ENCODE results near the gene FGD1. TPM values are rescaled to one million over a fixed set of nuclear protein-coding genes. Genes with fewer than 3 reads are reported as not detected.
"Not testable (repeated sequence)": the region's sequence is repeated elsewhere in the genome, so short reads cannot be mapped to it uniquely, and the experiment has no call there.

FGD1 gene
- 20.3 and 23.5 TPM in 2 replicates for total RNA-seq (2021)
- percentile 54 among the genes with signal in this experiment for Bru-seq, nascent RNA
- BruChase-seq, experiment 1, labeled RNA remaining after a 2-hour chase: percentile 55 among the genes with signal in this experiment
- BruChase-seq, experiment 2, labeled RNA remaining after a 6-hour chase: percentile 63 among the genes with signal in this experiment
- long read RNA-seq, full-length matches to known transcripts: 12 of 32 reads
- long read RNA-seq, partial matches to known transcripts: 17 of 32 reads
- long read RNA-seq, other reads (novel, unspliced or antisense): 3 of 32 reads

- intact Hi-C loops (cut with micrococcal nuclease; ENCODE audit: unreplicated experiment): no loop called here
- peak in 1 of 2 experiments; percentile 77 for DNase-seq
- Histone ChIP-seq H3K79me2 (ENCODE audit: low read depth) (no peaks in the 10 kb centered on the region), H2AFZ (peak within 1 kb of the TSS; percentile 93), H3K9me2 (ENCODE audit: insufficient read depth) (no peaks in the 10 kb centered on the region), H3K4me3 (peak within 1 kb of the TSS; percentile 64), H3K4me2 (peak within 1 kb of the TSS; percentile 81), H3F3A (ENCODE audit: insufficient read depth, low read depth) (peaks cover 4% of the 10 kb centered on the region; the same call in 1 of the 2 replicates), H3K36me3 (ENCODE audit: low read depth) (no peaks in the 10 kb centered on the region), H4K20me1 (ENCODE audit: insufficient read depth) (no peaks in the 10 kb centered on the region), H3K4me1 (replicated peaks; ENCODE audit: insufficient read depth) (peaks cover 4% of the 10 kb centered on the region; the same call in 1 of the 2 replicates), H3K9me3 (ENCODE audit: insufficient read depth, low read depth) (no peaks in the 10 kb centered on the region), H3K27ac (no peak within 1 kb of the TSS), H3K27me3 (ENCODE audit: insufficient read depth, low read depth) (no peaks in the 10 kb centered on the region)
- ChIA-PET CTCF (no interaction called here), POLR2A (ENCODE audit: unreplicated experiment) (no interaction called here)
- BruUV-seq (replicated peaks): no TSS peak
- TF ChIP-seq EZH2 (IDR thresholded peaks at IDR 0.05; ENCODE audit: low read depth) (no peak), CTCF (conservative IDR thresholded peaks at IDR 0.05) (no peak)
These were observed at the start of gene FGD1 for GRCh38 chrX:54495814-54496516. Gene FGD1, minus strand, starts transcription at chrX:54496234. Its CDS starts 802 bp downstream, at chrX:54495432.

GRCh38 chrX:54542239-54542638, 46.2 kb upstream of the FGD1 start:
- BruUV-seq (replicated peaks); DNase-seq; H3K4me1 ChIP-seq (replicated peaks; ENCODE audit: insufficient read depth); H2AFZ ChIP-seq; H3K27me3 ChIP-seq (ENCODE audit: insufficient read depth, low read depth); CTCF ChIA-PET; H3K36me3 ChIP-seq (ENCODE audit: low read depth); H3K9me3 ChIP-seq (ENCODE audit: insufficient read depth, low read depth); H3F3A ChIP-seq (ENCODE audit: insufficient read depth, low read depth); H3K4me2 ChIP-seq; POLR2A ChIA-PET (ENCODE audit: unreplicated experiment); H4K20me1 ChIP-seq (ENCODE audit: insufficient read depth); H3K9me2 ChIP-seq (ENCODE audit: insufficient read depth); H3K4me3 ChIP-seq; H3K79me2 ChIP-seq (ENCODE audit: low read depth); H3K27ac ChIP-seq; intact Hi-C loops (cut with micrococcal nuclease; ENCODE audit: unreplicated experiment): not testable (repeated sequence)

- ChIA-PET CTCF (no interaction called here), POLR2A (ENCODE audit: unreplicated experiment) (no interaction called here)
- Histone ChIP-seq H3K27me3 (ENCODE audit: insufficient read depth, low read depth) (no peaks in the 10 kb centered on the region), H3F3A (ENCODE audit: insufficient read depth, low read depth) (no peaks in the 10 kb centered on the region), H3K36me3 (ENCODE audit: low read depth) (peaks cover 4% of the 10 kb centered on the region; the same call in 1 of the 2 replicates), H3K4me1 (replicated peaks; ENCODE audit: insufficient read depth) (no peaks in the 10 kb centered on the region), H3K79me2 (ENCODE audit: low read depth) (peaks cover 10% of the 10 kb centered on the region; the same call in 1 of the 2 replicates), H3K4me2 (no peak overlapping the region), H3K9me3 (ENCODE audit: insufficient read depth, low read depth) (no peaks in the 10 kb centered on the region), H3K9me2 (ENCODE audit: insufficient read depth) (no peaks in the 10 kb centered on the region), H2AFZ (no peak overlapping the region), H4K20me1 (ENCODE audit: insufficient read depth) (no peaks in the 10 kb centered on the region), H3K27ac (no peak overlapping the region), H3K4me3 (no peak overlapping the region)
- BruUV-seq (replicated peaks): no TSS peak
- no peak for TF ChIP-seq EZH2 (IDR thresholded peaks at IDR 0.05; ENCODE audit: low read depth)
- no peak for TF ChIP-seq CTCF (conservative IDR thresholded peaks at IDR 0.05)
- DNase-seq: no peak
- intact Hi-C loops (cut with micrococcal nuclease; ENCODE audit: unreplicated experiment): no loop called here
These were observed 44.3 kb upstream of the FGD1 start for GRCh38 chrX:54540289-54540688.
